GM23338 (cell line): Measurements from ENCODE around the gene DENND5B. TPM values are rescaled to one million over a fixed set of nuclear protein-coding genes. Genes with fewer than 3 reads are reported as not detected.

Source experiments
- ATAC-seq: fragments of 200-7000 bp; cut with Tn5 transposase; 3 replicates; pipeline ENCODE4 v1.9.1; 2020
- DNase-seq: peaks from one replicate; pipeline ENCODE4 v3.0.0-alpha.2; 2015; ENCODE audit warnings: low spot score
- H2AFZ ChIP-seq: fragments of 200-600 bp; sonication (generic); 2 replicates; pipeline ENCODE4 v1.8.0; 2016; ENCODE audit warnings: antibody characterized with exemption, mild to moderate bottlenecking, moderate library complexity
- H3F3A ChIP-seq: fragments of 200-600 bp; sonication (generic); replicated peaks from 2 replicates; pipeline ENCODE4 v1.8.0; 2017; ENCODE audit warnings: antibody characterized with exemption, mixed run types, low read depth
- H3K27ac ChIP-seq: fragments of 200-600 bp; sonication (generic); 2 replicates; pipeline ENCODE4 v1.6.1; 2016; ENCODE audit warnings: low read depth
- H3K27me3 ChIP-seq: fragments of 200-600 bp; sonication (generic); 2 replicates; pipeline ENCODE4 v1.8.0; 2016; ENCODE audit warnings: mild to moderate bottlenecking, mixed run types, moderate library complexity; ENCODE audit not compliant: insufficient read depth
- H3K36me3 ChIP-seq: fragments of 200-600 bp; sonication (generic); 2 replicates; pipeline ENCODE4 v1.8.0; 2016; ENCODE audit warnings: mild to moderate bottlenecking; ENCODE audit not compliant: insufficient read depth
- H3K4me1 ChIP-seq: fragments of 200-600 bp; sonication (generic); 2 replicates; pipeline ENCODE4 v1.8.0; 2016; ENCODE audit warnings: mild to moderate bottlenecking, moderate library complexity; ENCODE audit not compliant: insufficient read depth
- H3K4me2 ChIP-seq: fragments of 200-600 bp; sonication (generic); 2 replicates; pipeline ENCODE4 v1.7.1; 2017; ENCODE audit warnings: mixed run types
- H3K4me3 ChIP-seq: fragments of 200-600 bp; sonication (generic); 2 replicates; pipeline ENCODE4 v1.6.1; 2016; ENCODE audit warnings: mixed run types
- H3K79me2 ChIP-seq: fragments of 200-600 bp; sonication (generic); replicated peaks from 2 replicates; pipeline ENCODE4 v1.8.0; 2017; ENCODE audit warnings: mild to moderate bottlenecking; ENCODE audit not compliant: insufficient read depth
- H3K9me2 ChIP-seq: fragments of 200-600 bp; sonication (generic); 2 replicates; pipeline ENCODE4 v1.8.0; 2017; ENCODE audit not compliant: insufficient read depth
- H4K20me1 ChIP-seq: fragments of 200-600 bp; sonication (generic); replicated peaks from 2 replicates; pipeline ENCODE4 v1.8.0; 2017; ENCODE audit warnings: mild to moderate bottlenecking; ENCODE audit not compliant: insufficient read depth
- H3K27ac Mint-ChIP-seq: 2 replicates; pipeline ENCODE4 v1.8.0; 2020; ENCODE audit warnings: inconsistent platforms, mild to moderate bottlenecking, moderate library complexity, mixed read lengths
- H3K27me3 Mint-ChIP-seq: 3 replicates; pipeline ENCODE4 v1.8.0; 2022; ENCODE audit warnings: low read depth, mild to moderate bottlenecking, moderate library complexity, mixed read lengths, inconsistent platforms; ENCODE audit not compliant: insufficient read depth, poor library complexity
- H3K36me3 Mint-ChIP-seq: 3 replicates; pipeline ENCODE4 v1.8.0; 2021; ENCODE audit warnings: low read depth, mild to moderate bottlenecking, inconsistent platforms, moderate library complexity, mixed read lengths
- H3K4me1 Mint-ChIP-seq: 3 replicates; pipeline ENCODE4 v1.8.0; 2020; ENCODE audit warnings: mild to moderate bottlenecking, inconsistent platforms, mixed read lengths
- H3K4me3 Mint-ChIP-seq: 3 replicates; pipeline ENCODE4 v1.8.0; 2021; ENCODE audit warnings: moderate library complexity, mild to moderate bottlenecking, inconsistent platforms, mixed read lengths
- H3K9me3 Mint-ChIP-seq: 3 replicates; pipeline ENCODE4 v1.8.0; 2020; ENCODE audit warnings: moderate library complexity, mild to moderate bottlenecking, inconsistent platforms, mixed read lengths
- CREB1 ChIP-seq: fragments of 250-450 bp; sonication (Bioruptor Pico); IDR thresholded peaks from 2 replicates; pipeline ENCODE4 v1.5.0; 2020; ENCODE audit warnings: low read depth, mild to moderate bottlenecking, moderate library complexity
- ETS1 ChIP-seq: IDR thresholded peaks from 2 replicates; pipeline ENCODE4 v1.6.1; 2016; ENCODE audit warnings: antibody characterized with exemption
- EZH2 ChIP-seq: fragments of 200-600 bp; sonication (generic); IDR thresholded peaks from one replicate; pipeline ENCODE4 v1.8.0; 2017; ENCODE audit warnings: antibody characterized with exemption, mild to moderate bottlenecking, low read depth; ENCODE audit not compliant: unreplicated experiment
- EZH2phosphoT487 ChIP-seq: fragments of 200-600 bp; sonication (generic); IDR thresholded peaks from one replicate; pipeline ENCODE4 v1.8.1; 2018; ENCODE audit warnings: antibody characterized with exemption; ENCODE audit not compliant: unreplicated experiment
- POLR2AphosphoS5 ChIP-seq: IDR thresholded peaks from 2 replicates; pipeline ENCODE4 v1.6.1; 2016; ENCODE audit warnings: antibody characterized with exemption, low read depth
- REST ChIP-seq: IDR thresholded peaks from one replicate; pipeline ENCODE4 v1.6.1; 2018; ENCODE audit warnings: antibody characterized with exemption; ENCODE audit not compliant: unreplicated experiment
- ZNF114 ChIP-seq: fragments of 250-450 bp; sonication (Bioruptor Pico); IDR thresholded peaks from 2 replicates; pipeline ENCODE4 v1.5.0; 2020; ENCODE audit warnings: mild to moderate bottlenecking, moderate library complexity
- ZNF331 ChIP-seq: fragments of 250-450 bp; sonication (Bioruptor Pico); IDR thresholded peaks from 2 replicates; pipeline ENCODE4 v1.5.0; 2020; ENCODE audit warnings: low read depth, mild to moderate bottlenecking, moderate library complexity
- polyA plus RNA-seq: library from polyadenylated mRNA; unstranded; fragments of >200 nt; fragmentation: Nextera tagmentation; extraction: Ambion mirVana; gene quantifications from 2 replicates; pipeline ENCODE4 v1.2.1, GENCODE V29; 2016
- total RNA-seq: library from RNA; depleted of rRNA; stranded (reverse); fragments of >200 nt; shearing (Covaris generic); gene quantifications from 2 replicates; pipeline ENCODE4 v1.2.3, GENCODE V29; 2014
- TF ChIP-seq, protein P1 (sequence below), 2 experiments: fragments of 200-600 bp in 1 of 2; sonication (generic) in 1 of 2; conservative IDR thresholded peaks; 2 replicates each; pipeline versions ENCODE4 v1.5.1 to v1.6.1; 2016 to 2017; ENCODE audit warnings: antibody characterized with exemption in 2 of 2, low read depth in 2 of 2, mild to moderate bottlenecking in 2 of 2, moderate library complexity in 1 of 2
- TF ChIP-seq, protein P2 (sequence below): fragments of 250-450 bp; sonication (Bioruptor Pico); IDR thresholded peaks from 2 replicates; pipeline ENCODE4 v1.5.0; 2020; ENCODE audit warnings: mild to moderate bottlenecking, moderate library complexity

DENND5B gene
- total and polyA plus RNA-seq, 2 experiments from 2014 or later: 6.5 to 17.2 TPM

DNA sequence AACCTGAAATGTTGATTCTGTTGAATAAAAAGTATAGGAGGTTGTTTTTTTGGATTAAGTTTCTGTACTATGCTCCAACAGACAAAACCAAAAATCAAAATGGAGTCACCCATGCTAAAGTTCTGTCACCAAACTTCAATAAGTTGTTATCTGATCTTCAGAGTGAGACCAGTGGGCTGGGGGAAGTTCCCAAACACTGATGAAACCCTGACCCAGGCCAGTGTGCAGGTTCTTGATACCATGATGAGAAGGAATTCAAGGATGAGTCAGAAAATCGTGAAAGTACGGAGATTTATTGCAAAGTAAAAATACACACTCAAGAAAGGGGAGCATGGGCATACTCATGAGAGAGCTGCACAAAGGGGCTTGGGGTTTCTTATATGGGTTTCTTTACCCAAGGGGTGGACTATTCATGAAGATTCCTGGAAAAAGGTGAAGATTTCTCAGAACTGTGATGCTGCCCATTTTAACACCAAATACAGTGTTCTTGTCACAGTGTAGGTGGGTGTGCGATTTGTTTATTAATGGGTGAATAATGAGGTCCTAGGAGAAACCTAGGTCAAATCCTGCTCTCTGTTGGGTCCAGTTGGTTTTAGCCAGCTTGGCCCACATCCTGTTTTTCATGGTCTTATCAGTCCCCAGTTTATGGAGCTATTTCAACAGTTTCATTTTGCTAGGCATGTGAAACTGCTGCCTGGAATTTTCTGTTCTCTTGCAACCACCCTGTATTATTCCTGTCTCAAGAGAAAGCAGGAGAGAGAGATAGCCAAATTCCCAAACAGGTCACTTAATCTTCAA lies 27.5 kb upstream of the DENND5B start:
- Histone ChIP-seq H3K79me2 (no peaks in the 10 kb centered on the region), H3F3A (no peaks in the 10 kb centered on the region), H3K27me3 (no peaks in the 10 kb centered on the region), H2AFZ (peak overlapping the region; percentile 63), H3K4me3 (no peak overlapping the region), H3K4me1 (no peaks in the 10 kb centered on the region), H3K4me2 (no peak overlapping the region), H3K27ac (no peak overlapping the region), H4K20me1 (no peaks in the 10 kb centered on the region), H3K36me3 (no peaks in the 10 kb centered on the region), H3K9me2 (no peaks in the 10 kb centered on the region)
- no peak overlapping the region for H3K4me3 Mint-ChIP-seq
- H3K27me3 Mint-ChIP-seq: peaks cover 3% of the 10 kb centered on the region
- DNase-seq: no peak
- no peaks in the 10 kb centered on the region for H3K9me3 Mint-ChIP-seq
- H3K36me3 Mint-ChIP-seq: no peaks in the 10 kb centered on the region
- TF ChIP-seq, protein P1, sequence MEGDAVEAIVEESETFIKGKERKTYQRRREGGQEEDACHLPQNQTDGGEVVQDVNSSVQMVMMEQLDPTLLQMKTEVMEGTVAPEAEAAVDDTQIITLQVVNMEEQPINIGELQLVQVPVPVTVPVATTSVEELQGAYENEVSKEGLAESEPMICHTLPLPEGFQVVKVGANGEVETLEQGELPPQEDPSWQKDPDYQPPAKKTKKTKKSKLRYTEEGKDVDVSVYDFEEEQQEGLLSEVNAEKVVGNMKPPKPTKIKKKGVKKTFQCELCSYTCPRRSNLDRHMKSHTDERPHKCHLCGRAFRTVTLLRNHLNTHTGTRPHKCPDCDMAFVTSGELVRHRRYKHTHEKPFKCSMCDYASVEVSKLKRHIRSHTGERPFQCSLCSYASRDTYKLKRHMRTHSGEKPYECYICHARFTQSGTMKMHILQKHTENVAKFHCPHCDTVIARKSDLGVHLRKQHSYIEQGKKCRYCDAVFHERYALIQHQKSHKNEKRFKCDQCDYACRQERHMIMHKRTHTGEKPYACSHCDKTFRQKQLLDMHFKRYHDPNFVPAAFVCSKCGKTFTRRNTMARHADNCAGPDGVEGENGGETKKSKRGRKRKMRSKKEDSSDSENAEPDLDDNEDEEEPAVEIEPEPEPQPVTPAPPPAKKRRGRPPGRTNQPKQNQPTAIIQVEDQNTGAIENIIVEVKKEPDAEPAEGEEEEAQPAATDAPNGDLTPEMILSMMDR (conservative IDR thresholded peaks at IDR 0.05; ENCODE audit: low read depth in 2 of 2): no peak
- TF ChIP-seq, protein P2, sequence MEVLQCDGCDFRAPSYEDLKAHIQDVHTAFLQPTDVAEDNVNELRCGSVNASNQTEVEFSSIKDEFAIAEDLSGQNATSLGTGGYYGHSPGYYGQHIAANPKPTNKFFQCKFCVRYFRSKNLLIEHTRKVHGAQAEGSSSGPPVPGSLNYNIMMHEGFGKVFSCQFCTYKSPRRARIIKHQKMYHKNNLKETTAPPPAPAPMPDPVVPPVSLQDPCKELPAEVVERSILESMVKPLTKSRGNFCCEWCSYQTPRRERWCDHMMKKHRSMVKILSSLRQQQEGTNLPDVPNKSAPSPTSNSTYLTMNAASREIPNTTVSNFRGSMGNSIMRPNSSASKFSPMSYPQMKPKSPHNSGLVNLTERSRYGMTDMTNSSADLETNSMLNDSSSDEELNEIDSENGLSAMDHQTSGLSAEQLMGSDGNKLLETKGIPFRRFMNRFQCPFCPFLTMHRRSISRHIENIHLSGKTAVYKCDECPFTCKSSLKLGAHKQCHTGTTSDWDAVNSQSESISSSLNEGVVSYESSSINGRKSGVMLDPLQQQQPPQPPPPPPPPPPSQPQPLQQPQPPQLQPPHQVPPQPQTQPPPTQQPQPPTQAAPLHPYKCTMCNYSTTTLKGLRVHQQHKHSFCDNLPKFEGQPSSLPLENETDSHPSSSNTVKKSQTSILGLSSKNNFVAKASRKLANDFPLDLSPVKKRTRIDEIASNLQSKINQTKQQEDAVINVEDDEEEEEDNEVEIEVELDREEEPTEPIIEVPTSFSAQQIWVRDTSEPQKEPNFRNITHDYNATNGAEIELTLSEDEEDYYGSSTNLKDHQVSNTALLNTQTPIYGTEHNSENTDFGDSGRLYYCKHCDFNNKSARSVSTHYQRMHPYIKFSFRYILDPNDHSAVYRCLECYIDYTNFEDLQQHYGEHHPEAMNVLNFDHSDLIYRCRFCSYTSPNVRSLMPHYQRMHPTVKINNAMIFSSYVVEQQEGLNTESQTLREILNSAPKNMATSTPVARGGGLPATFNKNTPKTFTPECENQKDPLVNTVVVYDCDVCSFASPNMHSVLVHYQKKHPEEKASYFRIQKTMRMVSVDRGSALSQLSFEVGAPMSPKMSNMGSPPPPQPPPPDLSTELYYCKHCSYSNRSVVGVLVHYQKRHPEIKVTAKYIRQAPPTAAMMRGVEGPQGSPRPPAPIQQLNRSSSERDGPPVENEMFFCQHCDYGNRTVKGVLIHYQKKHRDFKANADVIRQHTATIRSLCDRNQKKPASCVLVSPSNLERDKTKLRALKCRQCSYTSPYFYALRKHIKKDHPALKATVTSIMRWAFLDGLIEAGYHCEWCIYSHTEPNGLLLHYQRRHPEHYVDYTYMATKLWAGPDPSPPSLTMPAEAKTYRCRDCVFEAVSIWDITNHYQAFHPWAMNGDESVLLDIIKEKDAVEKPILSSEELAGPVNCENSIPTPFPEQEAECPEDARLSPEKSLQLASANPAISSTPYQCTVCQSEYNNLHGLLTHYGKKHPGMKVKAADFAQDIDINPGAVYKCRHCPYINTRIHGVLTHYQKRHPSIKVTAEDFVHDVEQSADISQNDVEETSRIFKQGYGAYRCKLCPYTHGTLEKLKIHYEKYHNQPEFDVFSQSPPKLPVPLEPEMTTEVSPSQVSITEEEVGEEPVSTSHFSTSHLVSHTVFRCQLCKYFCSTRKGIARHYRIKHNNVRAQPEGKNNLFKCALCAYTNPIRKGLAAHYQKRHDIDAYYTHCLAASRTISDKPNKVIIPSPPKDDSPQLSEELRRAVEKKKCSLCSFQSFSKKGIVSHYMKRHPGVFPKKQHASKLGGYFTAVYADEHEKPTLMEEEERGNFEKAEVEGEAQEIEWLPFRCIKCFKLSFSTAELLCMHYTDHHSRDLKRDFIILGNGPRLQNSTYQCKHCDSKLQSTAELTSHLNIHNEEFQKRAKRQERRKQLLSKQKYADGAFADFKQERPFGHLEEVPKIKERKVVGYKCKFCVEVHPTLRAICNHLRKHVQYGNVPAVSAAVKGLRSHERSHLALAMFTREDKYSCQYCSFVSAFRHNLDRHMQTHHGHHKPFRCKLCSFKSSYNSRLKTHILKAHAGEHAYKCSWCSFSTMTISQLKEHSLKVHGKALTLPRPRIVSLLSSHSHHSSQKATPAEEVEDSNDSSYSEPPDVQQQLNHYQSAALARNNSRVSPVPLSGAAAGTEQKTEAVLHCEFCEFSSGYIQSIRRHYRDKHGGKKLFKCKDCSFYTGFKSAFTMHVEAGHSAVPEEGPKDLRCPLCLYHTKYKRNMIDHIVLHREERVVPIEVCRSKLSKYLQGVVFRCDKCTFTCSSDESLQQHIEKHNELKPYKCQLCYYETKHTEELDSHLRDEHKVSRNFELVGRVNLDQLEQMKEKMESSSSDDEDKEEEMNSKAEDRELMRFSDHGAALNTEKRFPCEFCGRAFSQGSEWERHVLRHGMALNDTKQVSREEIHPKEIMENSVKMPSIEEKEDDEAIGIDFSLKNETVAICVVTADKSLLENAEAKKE: no peak
- no peak for TF ChIP-seq POLR2AphosphoS5
- no peak for TF ChIP-seq EZH2
- no peak for TF ChIP-seq ZNF114
- no peak for TF ChIP-seq CREB1 (CRISPR knock-in tag)
- TF ChIP-seq EZH2phosphoT487: no peak
- TF ChIP-seq REST: no peak
- no peak for TF ChIP-seq ETS1
- no peak for TF ChIP-seq ZNF331 (CRISPR knock-in tag)
- H3K27ac Mint-ChIP-seq: no peak overlapping the region; the same call in 1 of the 2 replicates
- no peaks in the 10 kb centered on the region for H3K4me1 Mint-ChIP-seq
- no peak for ATAC-seq
